Measurements from ENCODE around the gene GALNTL6.

The GALNTL6 gene

GRCh38 chr4:172009446-172010230 is 196.4 kb downstream of the GALNTL6 start:
- TF ChIP-seq CTCF (conservative IDR thresholded peaks at IDR 0.05; ENCODE audit: low read depth, low read length): no peak
- no peak for DNase-seq (ENCODE audit: low read depth)
- H3K4me3 ChIP-seq (ENCODE audit: low read depth, low read length): no peak overlapping the region

GRCh38 chr4:172011196-172011595 is 198.0 kb downstream of the GALNTL6 start:
- no peak for TF ChIP-seq CTCF (conservative IDR thresholded peaks at IDR 0.05; ENCODE audit: low read depth, low read length)
- no peak overlapping the region for H3K4me3 ChIP-seq (ENCODE audit: low read depth, low read length)
- no peak for DNase-seq (ENCODE audit: low read depth)

- DNase-seq (ENCODE audit: low read depth): no peak
- no peak for TF ChIP-seq CTCF (conservative IDR thresholded peaks at IDR 0.05; ENCODE audit: low read depth, low read length)
- no peak overlapping the region for H3K4me3 ChIP-seq (ENCODE audit: low read depth, low read length)
Observed at GRCh38 chr4:172018358-172018757, 205.2 kb downstream of the GALNTL6 start.

GRCh38 chr4:172035562-172035961 is 222.4 kb downstream of the GALNTL6 start:
- DNase-seq (ENCODE audit: low read depth): no peak
- no peak for TF ChIP-seq CTCF (conservative IDR thresholded peaks at IDR 0.05; ENCODE audit: low read depth, low read length)
- no peak overlapping the region for H3K4me3 ChIP-seq (ENCODE audit: low read depth, low read length)

- no peak overlapping the region for H3K4me3 ChIP-seq (ENCODE audit: low read depth, low read length)
- no peak for DNase-seq (ENCODE audit: low read depth)
- no peak for TF ChIP-seq CTCF (conservative IDR thresholded peaks at IDR 0.05; ENCODE audit: low read depth, low read length)
Observed at GRCh38 chr4:172040766-172041165, 227.6 kb downstream of the GALNTL6 start.

GRCh38 chr4:172042714-172043114 is 229.5 kb downstream of the GALNTL6 start:
- no peak overlapping the region for H3K4me3 ChIP-seq (ENCODE audit: low read depth, low read length)
- TF ChIP-seq CTCF (conservative IDR thresholded peaks at IDR 0.05; ENCODE audit: low read depth, low read length): no peak
- peak; percentile 8 for DNase-seq (ENCODE audit: low read depth)

GRCh38 chr4:172045981-172046380 is 232.8 kb downstream of the GALNTL6 start:
- no peak overlapping the region for H3K4me3 ChIP-seq (ENCODE audit: low read depth, low read length)
- no peak for DNase-seq (ENCODE audit: low read depth)
- TF ChIP-seq CTCF (conservative IDR thresholded peaks at IDR 0.05; ENCODE audit: low read depth, low read length): no peak
